ENCODE results near the gene ATP2B2. TPM values are rescaled to one million over a fixed set of nuclear protein-coding genes. Genes with fewer than 3 reads are reported as not detected.

The ATP2B2 gene
- total and polyA plus RNA-seq, 8 donors: 0.01 to 0.18 (median 0.06) TPM; not detected in 1

GRCh38 chr3:10524270-10524669 lies 18.9 kb upstream of the ATP2B2 start:
- Histone ChIP-seq H3K4me3 (no peak overlapping the region), H3K36me3 (no peaks in the 10 kb centered on the region), H3K27ac (no peak overlapping the region), H3K4me1 (no peaks in the 10 kb centered on the region), H3K9me3 (no peaks in the 10 kb centered on the region), H3K27me3 (peaks cover 0 to 44% of the 10 kb centered on the region in 2 donors)
- no peak for ATAC-seq
- no peak for TF ChIP-seq CTCF (IDR thresholded peaks at IDR 0.05)
- no peak for DNase-seq
- intact Hi-C loops (cut with DNase I): no loop called here

- TF ChIP-seq CTCF (IDR thresholded peaks at IDR 0.05): no peak
- Histone ChIP-seq H3K4me1 (no peaks in the 10 kb centered on the region), H3K27me3 (peaks cover 0 to 46% of the 10 kb centered on the region in 2 donors), H3K4me3 (no peak overlapping the region), H3K9me3 (no peaks in the 10 kb centered on the region), H3K36me3 (no peaks in the 10 kb centered on the region), H3K27ac (no peak overlapping the region)
- intact Hi-C loops (cut with DNase I): no loop called here
- no peak for ATAC-seq
- no peak for DNase-seq
Measured at GRCh38 chr3:10523561-10523960, 18.2 kb upstream of the ATP2B2 start.

GRCh38 chr3:10522646-10523303 lies 17.4 kb upstream of the ATP2B2 start:
- no peaks in the 10 kb centered on the region for H3K9me3 ChIP-seq
- no peak for DNase-seq
- no peaks in the 10 kb centered on the region for H3K36me3 ChIP-seq
- H3K27me3 ChIP-seq: peaks cover 0 to 51% of the 10 kb centered on the region in 2 donors
- ATAC-seq: no peak
- TF ChIP-seq CTCF (IDR thresholded peaks at IDR 0.05): no peak
- H3K27ac ChIP-seq: no peak overlapping the region
- no peaks in the 10 kb centered on the region for H3K4me1 ChIP-seq
- H3K4me3 ChIP-seq: no peak overlapping the region
- intact Hi-C loops (cut with DNase I): no loop called here

- H3K4me3 ChIP-seq: no peak overlapping the region
- no peaks in the 10 kb centered on the region for H3K4me1 ChIP-seq
- H3K27ac ChIP-seq: no peak overlapping the region
- intact Hi-C loops (cut with DNase I): no loop called here
- H3K9me3 ChIP-seq: no peaks in the 10 kb centered on the region
- TF ChIP-seq CTCF (IDR thresholded peaks at IDR 0.05): no peak
- H3K36me3 ChIP-seq: no peaks in the 10 kb centered on the region
- ATAC-seq (no peak), DNase-seq (no peak)
- H3K27me3 ChIP-seq: peaks cover 0 to 59% of the 10 kb centered on the region in 2 donors
Measured at GRCh38 chr3:10521772-10522441, 16.5 kb upstream of the ATP2B2 start.

GRCh38 chr3:10520072-10520471 lies 14.7 kb upstream of the ATP2B2 start:
- peaks cover 0 to 51% of the 10 kb centered on the region in 2 donors for H3K27me3 ChIP-seq
- no peak for DNase-seq
- intact Hi-C loops (cut with DNase I): no loop called here

More at GRCh38 chr3:10520072-10520471, 14.7 kb upstream of the ATP2B2 start:
- TF ChIP-seq CTCF (IDR thresholded peaks at IDR 0.05): no peak
- no peak for ATAC-seq
- no peaks in the 10 kb centered on the region for H3K4me1 ChIP-seq
- no peaks in the 10 kb centered on the region for H3K36me3 ChIP-seq
- no peak overlapping the region for H3K4me3 ChIP-seq
- H3K9me3 ChIP-seq: no peaks in the 10 kb centered on the region
- H3K27ac ChIP-seq: no peak overlapping the region

Data from left lung (tissue), 10 donors.